Fibroblast of lung (primary cell): Measurements from ENCODE around the gene PDE3B. TPM values are rescaled to one million over a fixed set of nuclear protein-coding genes. Genes with fewer than 3 reads are reported as not detected.
"Not testable (repeated sequence)": the region's sequence is repeated elsewhere in the genome, so short reads cannot be mapped to it uniquely, and the experiment has no call there.

Source experiments
- DNase-seq, 2 donors: peaks; one replicate each; pipeline versions ENCODE4 v3.0.0 to v3.0.0-alpha.2; 2010; ENCODE audit warnings: low read depth in 2 of 2
- H2AFZ ChIP-seq: 2 replicates; pipeline ENCODE4 v1.5.1; 2012; ENCODE audit warnings: low read length, control low read depth, inconsistent platforms
- H3K27ac ChIP-seq: 2 replicates; pipeline ENCODE4 v1.5.1; 2011; ENCODE audit warnings: low read length, control low read depth; ENCODE audit not compliant: insufficient read depth
- H3K27me3 ChIP-seq: 2 replicates; pipeline ENCODE4 v1.5.1; 2011; ENCODE audit warnings: mild to moderate bottlenecking, low read length; ENCODE audit not compliant: control insufficient read depth, insufficient read depth
- H3K36me3 ChIP-seq: 2 replicates; pipeline ENCODE4 v1.5.1; 2011; ENCODE audit warnings: low read length; ENCODE audit not compliant: control insufficient read depth, insufficient read depth
- H3K4me1 ChIP-seq: 2 replicates; pipeline ENCODE4 v1.5.1; 2011; ENCODE audit warnings: low read length; ENCODE audit not compliant: control insufficient read depth, insufficient read depth; ENCODE audit errors: extremely low read depth
- H3K4me2 ChIP-seq: 2 replicates; pipeline ENCODE4 v1.5.1; 2011; ENCODE audit warnings: low read length, control low read depth; ENCODE audit not compliant: insufficient read depth; ENCODE audit errors: extremely low read depth
- H3K4me3 ChIP-seq, 4 experiments: fragments of 200-600 bp in 1 of 4; sonication (generic) in 1 of 4; replicated peaks in 1 of 4; 2 replicates each; pipeline ENCODE4 v1.5.1; 2011 to 2016; ENCODE audit warnings: low read length in 4 of 4, low read depth in 3 of 4, mild to moderate bottlenecking in 3 of 4, control low read depth in 2 of 4, inconsistent platforms in 1 of 4, mixed read lengths in 1 of 4; ENCODE audit not compliant: insufficient read depth in 1 of 4; ENCODE audit errors: control extremely low read depth in 1 of 4
- H3K79me2 ChIP-seq: 2 replicates; pipeline ENCODE4 v1.5.1; 2012; ENCODE audit warnings: mild to moderate bottlenecking, low read length, inconsistent platforms; ENCODE audit not compliant: control insufficient read depth, insufficient read depth
- H3K9ac ChIP-seq: 2 replicates; pipeline ENCODE4 v1.5.1; 2011; ENCODE audit warnings: mild to moderate bottlenecking, low read length, control low read depth; ENCODE audit not compliant: insufficient read depth
- H3K9me3 ChIP-seq: 2 replicates; pipeline ENCODE4 v1.5.1; 2012; ENCODE audit warnings: low read depth, low read length; ENCODE audit not compliant: control insufficient read depth, insufficient read depth
- H4K20me1 ChIP-seq: 2 replicates; pipeline ENCODE4 v1.5.1; 2011; ENCODE audit warnings: low read length; ENCODE audit not compliant: control insufficient read depth, insufficient read depth; ENCODE audit errors: extremely low read depth
- EZH2 ChIP-seq: IDR thresholded peaks from 2 replicates; pipeline ENCODE4 v1.5.1; 2012; ENCODE audit warnings: low read length, control low read depth, mild to moderate bottlenecking; ENCODE audit errors: missing control alignments
- polyA plus RNA-seq, 2 donors: library from polyadenylated mRNA; depleted of rRNA in 1 of 2; stranded (reverse) in 1 of 2; unstranded in 1 of 2; fragments of >200 nt; gene quantifications; 2 replicates each; pipeline ENCODE4 v1.2.1, GENCODE V29; 2011 to 2012; ENCODE audit warnings: missing spikeins in 1 of 2
- total RNA-seq: library from RNA; depleted of rRNA; stranded (reverse); fragments of >200 nt; gene quantifications from 2 replicates; pipeline ENCODE4 v1.2.1, GENCODE V29; 2014
- TF ChIP-seq, protein P1 (sequence below), 2 donors: IDR thresholded peaks in 1 of 2; conservative IDR thresholded peaks in 1 of 2; 1 replicate in 1 of 2; 2 replicates in 1 of 2; pipeline ENCODE4 v1.5.1; 2011 to 2012; ENCODE audit warnings: low read length in 2 of 2, control low read depth in 1 of 2, inconsistent platforms in 1 of 2, low read depth in 1 of 2, mild to moderate bottlenecking in 1 of 2

PDE3B gene
- total and polyA plus RNA-seq, 2 donors (not counting 1 experiment from before 2014, with no cell fraction given), result 0.43 to 11.2 TPM

DNA sequence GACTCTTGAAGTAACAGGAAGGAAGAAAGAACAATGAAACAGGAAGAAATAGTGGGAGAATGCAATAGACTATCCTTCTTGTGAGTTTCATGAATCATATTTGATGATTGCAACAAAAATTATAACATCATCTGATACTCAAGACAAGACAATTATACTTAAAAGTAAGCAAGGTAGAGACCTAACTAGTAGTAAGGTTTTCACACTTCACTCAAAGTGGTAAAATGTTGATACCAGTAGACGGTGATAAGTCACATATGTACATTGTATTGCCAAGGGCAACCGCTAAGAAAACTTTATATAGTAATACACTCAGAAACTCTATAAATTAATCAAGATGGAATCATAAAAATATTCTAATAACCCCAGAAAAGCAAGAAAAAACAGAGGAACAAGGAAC is 140.6 kb downstream of the PDE3B start:
- Histone ChIP-seq H3K4me1 (no peaks in the 10 kb centered on the region), H3K79me2 (no peaks in the 10 kb centered on the region), H3K9ac (no peak overlapping the region), H2AFZ (no peak overlapping the region), H4K20me1 (no peaks in the 10 kb centered on the region), H3K36me3 (no peaks in the 10 kb centered on the region), H3K27ac (no peak overlapping the region), H3K4me3 (no peak overlapping the region), H3K4me2 (no peak overlapping the region), H3K27me3 (no peaks in the 10 kb centered on the region), H3K9me3 (no peaks in the 10 kb centered on the region)
- DNase-seq, result no peak
- TF ChIP-seq, protein P1, sequence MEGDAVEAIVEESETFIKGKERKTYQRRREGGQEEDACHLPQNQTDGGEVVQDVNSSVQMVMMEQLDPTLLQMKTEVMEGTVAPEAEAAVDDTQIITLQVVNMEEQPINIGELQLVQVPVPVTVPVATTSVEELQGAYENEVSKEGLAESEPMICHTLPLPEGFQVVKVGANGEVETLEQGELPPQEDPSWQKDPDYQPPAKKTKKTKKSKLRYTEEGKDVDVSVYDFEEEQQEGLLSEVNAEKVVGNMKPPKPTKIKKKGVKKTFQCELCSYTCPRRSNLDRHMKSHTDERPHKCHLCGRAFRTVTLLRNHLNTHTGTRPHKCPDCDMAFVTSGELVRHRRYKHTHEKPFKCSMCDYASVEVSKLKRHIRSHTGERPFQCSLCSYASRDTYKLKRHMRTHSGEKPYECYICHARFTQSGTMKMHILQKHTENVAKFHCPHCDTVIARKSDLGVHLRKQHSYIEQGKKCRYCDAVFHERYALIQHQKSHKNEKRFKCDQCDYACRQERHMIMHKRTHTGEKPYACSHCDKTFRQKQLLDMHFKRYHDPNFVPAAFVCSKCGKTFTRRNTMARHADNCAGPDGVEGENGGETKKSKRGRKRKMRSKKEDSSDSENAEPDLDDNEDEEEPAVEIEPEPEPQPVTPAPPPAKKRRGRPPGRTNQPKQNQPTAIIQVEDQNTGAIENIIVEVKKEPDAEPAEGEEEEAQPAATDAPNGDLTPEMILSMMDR (conservative IDR thresholded peaks at IDR 0.05 in 1 of 2, IDR thresholded peaks at IDR 0.05 in 1 of 2; ENCODE audit: low read depth in 1 of 2, low read length in 2 of 2), result no peak
- TF ChIP-seq EZH2, result no peak

DNA sequence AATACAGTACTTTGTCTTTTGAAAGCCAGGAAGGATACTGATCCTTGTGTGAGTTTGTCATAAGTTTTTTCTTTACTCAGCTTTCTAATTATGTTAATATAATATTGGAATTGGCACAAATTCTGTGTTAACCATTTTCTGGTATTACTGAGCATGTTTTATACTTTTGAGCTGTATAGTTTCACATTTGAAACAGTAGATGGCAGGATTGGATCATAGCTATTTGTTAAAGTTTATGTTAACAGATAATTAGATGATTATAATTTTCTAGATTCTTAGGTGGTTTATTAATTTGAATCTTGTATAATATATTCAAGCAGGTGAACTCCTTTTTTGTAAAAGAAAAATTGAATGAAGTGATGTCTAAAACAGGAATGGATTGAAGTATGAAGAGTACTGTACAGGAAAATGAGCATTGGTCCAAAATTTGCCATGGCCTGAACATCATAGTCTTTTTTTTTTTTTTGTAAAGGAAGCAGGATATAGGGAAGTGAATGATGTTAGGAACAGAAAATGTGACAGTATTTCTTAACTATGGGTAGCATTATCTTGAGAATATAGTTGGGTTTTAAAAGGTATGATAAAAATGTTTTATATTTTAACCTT is 146.4 kb downstream of the PDE3B start:
- Histone ChIP-seq H2AFZ (no peak overlapping the region), H3K9ac (no peak overlapping the region), H3K4me3 (no peak overlapping the region), H3K9me3 (no peaks in the 10 kb centered on the region), H3K79me2 (no peaks in the 10 kb centered on the region), H3K27me3 (no peaks in the 10 kb centered on the region), H4K20me1 (no peaks in the 10 kb centered on the region), H3K4me1 (no peaks in the 10 kb centered on the region), H3K4me2 (no peak overlapping the region), H3K36me3 (no peaks in the 10 kb centered on the region), H3K27ac (no peak overlapping the region)
- peak in 1 of 2 donors; percentile 51 for DNase-seq
- TF ChIP-seq, protein P1 (conservative IDR thresholded peaks at IDR 0.05 in 1 of 2, IDR thresholded peaks at IDR 0.05 in 1 of 2; ENCODE audit: low read depth in 1 of 2, low read length in 2 of 2), result peak in 1 of 2 donors; percentile 54
- TF ChIP-seq EZH2, result no peak

DNA sequence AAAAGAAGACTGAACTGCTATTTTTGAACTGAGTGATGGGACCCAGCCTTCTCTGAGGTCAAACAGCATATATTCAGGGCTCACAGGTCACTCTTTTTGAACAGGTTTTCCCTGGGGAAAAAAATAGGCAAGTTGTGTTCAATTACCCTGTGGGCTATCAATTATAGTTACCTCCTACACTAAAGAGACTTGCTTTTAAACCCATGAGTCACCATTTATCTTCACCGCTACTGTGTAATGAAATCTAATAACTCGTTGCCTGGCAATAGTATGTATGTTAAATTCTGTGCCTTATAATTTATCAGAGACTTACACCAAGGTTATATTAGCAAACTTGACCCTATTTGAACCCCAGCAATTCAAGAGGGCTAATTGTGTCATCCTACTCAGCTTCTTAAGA is 149.9 kb downstream of the PDE3B start:
- Histone ChIP-seq H3K9ac (no peak overlapping the region), H3K9me3 (no peaks in the 10 kb centered on the region), H3K4me1 (no peaks in the 10 kb centered on the region), H3K36me3 (no peaks in the 10 kb centered on the region), H3K27me3 (no peaks in the 10 kb centered on the region), H3K4me2 (no peak overlapping the region), H3K27ac (no peak overlapping the region), H2AFZ (no peak overlapping the region), H4K20me1 (no peaks in the 10 kb centered on the region), H3K4me3 (no peak overlapping the region), H3K79me2 (no peaks in the 10 kb centered on the region)
- TF ChIP-seq, protein P1 (conservative IDR thresholded peaks at IDR 0.05 in 1 of 2, IDR thresholded peaks at IDR 0.05 in 1 of 2; ENCODE audit: low read depth in 1 of 2, low read length in 2 of 2), result no peak
- no peak for TF ChIP-seq EZH2
- peak in 1 of 2 donors; percentile 19 for DNase-seq

DNA sequence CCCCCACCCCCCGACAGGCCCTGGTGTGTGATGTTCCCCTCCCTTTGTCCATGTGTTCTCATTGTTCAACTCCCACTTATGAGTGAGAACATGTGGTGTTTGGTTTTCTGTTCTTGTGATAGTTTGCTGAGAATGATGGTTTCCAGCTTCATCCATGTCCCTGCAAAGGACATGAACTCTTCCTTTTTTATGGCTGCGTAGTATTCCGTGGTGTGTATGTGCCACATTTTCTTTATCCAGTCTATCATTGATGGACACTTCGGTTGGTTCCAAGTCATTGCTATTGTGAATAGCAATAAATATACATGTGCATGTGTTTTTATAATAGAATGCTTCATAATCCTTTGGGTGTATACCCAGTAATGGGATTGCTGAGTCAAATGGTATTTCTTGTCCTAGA is 152.4 kb downstream of the PDE3B start:
- not testable (repeated sequence) for H3K27me3 ChIP-seq, H3K9ac ChIP-seq, H3K4me3 ChIP-seq, H3K4me1 ChIP-seq, H3K79me2 ChIP-seq, H2AFZ ChIP-seq, H4K20me1 ChIP-seq, H3K4me2 ChIP-seq, H3K36me3 ChIP-seq, DNase-seq, H3K9me3 ChIP-seq, H3K27ac ChIP-seq
